WERI-Rb-1 (cell line): ENCODE results near the gene ARID1B.

Source experiments
- DNase-seq: peaks from one replicate; pipeline ENCODE4 v3.0.0-alpha.2; 2020
- H3K27ac ChIP-seq: fragments of 250-450 bp; sonication (Bioruptor Pico); 2 replicates; pipeline ENCODE4 v1.5.1; 2020; ENCODE audit warnings: mild to moderate bottlenecking, moderate library complexity
- H3K27me3 ChIP-seq: fragments of 250-450 bp; sonication (Bioruptor Pico); 2 replicates; pipeline ENCODE4 v1.5.1; 2021; ENCODE audit warnings: mild to moderate bottlenecking, low read depth, moderate library complexity; ENCODE audit not compliant: insufficient read depth, severe bottlenecking
- H3K36me3 ChIP-seq: fragments of 250-450 bp; sonication (Bioruptor Pico); 2 replicates; pipeline ENCODE4 v1.5.1; 2020; ENCODE audit warnings: mild to moderate bottlenecking, moderate library complexity
- H3K4me3 ChIP-seq: 2 replicates; pipeline ENCODE4 v1.5.1; 2011; ENCODE audit warnings: low read depth, mild to moderate bottlenecking, control low read depth, low read length
- H3K9me3 ChIP-seq: fragments of 250-450 bp; sonication (Bioruptor Pico); 2 replicates; pipeline ENCODE4 v1.5.1; 2021; ENCODE audit warnings: mild to moderate bottlenecking, moderate library complexity; ENCODE audit not compliant: severe bottlenecking
- CTCF ChIP-seq: IDR thresholded peaks from 2 replicates; pipeline ENCODE4 v1.5.1; 2011; ENCODE audit warnings: low read depth, mild to moderate bottlenecking, control low read depth, inconsistent platforms, low read length

The ARID1B gene

GRCh38 chr6:157174731-157175130, 397.6 kb downstream of the ARID1B start:
- DNase-seq = no peak
- Histone ChIP-seq H3K4me3 (no peak overlapping the region), H3K27me3 (no peaks in the 10 kb centered on the region), H3K27ac (no peak overlapping the region), H3K9me3 (no peaks in the 10 kb centered on the region), H3K36me3 (peaks cover 5% of the 10 kb centered on the region; the same call in 1 of the 2 replicates)
- no peak for TF ChIP-seq CTCF

- peaks cover 16% of the 10 kb centered on the region for H3K36me3 ChIP-seq
- DNase-seq = no peak
- H3K9me3 ChIP-seq = no peaks in the 10 kb centered on the region
- H3K27me3 ChIP-seq = no peaks in the 10 kb centered on the region
- no peak overlapping the region for H3K4me3 ChIP-seq
- no peak for TF ChIP-seq CTCF
- no peak overlapping the region for H3K27ac ChIP-seq
Observed at GRCh38 chr6:157177731-157178336, 400.7 kb downstream of the ARID1B start.

DNA sequence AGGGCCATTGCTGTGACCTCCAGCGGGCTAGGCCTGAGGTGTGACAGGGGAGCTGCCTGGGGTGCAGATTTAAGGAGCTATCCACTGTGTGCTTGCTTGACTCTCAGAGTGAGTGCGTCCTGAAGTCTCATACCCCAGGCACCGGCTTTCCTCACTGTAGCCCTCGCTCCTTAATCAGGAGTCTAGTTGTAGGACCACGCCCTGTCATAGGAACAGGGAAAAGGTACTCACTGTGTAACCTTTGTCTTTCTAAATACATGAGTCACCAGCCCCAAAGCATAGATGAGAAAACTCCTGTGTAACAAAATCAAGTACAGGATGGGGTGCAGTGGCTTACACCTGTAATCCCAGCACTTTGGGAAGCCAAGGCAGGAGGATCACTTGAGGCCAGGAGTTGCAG, 404.5 kb downstream of the ARID1B start:
- peaks cover 36% of the 10 kb centered on the region for H3K36me3 ChIP-seq
- no peaks in the 10 kb centered on the region for H3K27me3 ChIP-seq
- H3K4me3 ChIP-seq = no peak overlapping the region
- no peak overlapping the region for H3K27ac ChIP-seq
- no peak for DNase-seq
- TF ChIP-seq CTCF = no peak
- no peaks in the 10 kb centered on the region for H3K9me3 ChIP-seq

GRCh38 chr6:157182503-157183264, 405.5 kb downstream of the ARID1B start:
- Histone ChIP-seq H3K36me3 (peaks cover 39% of the 10 kb centered on the region), H3K27me3 (no peaks in the 10 kb centered on the region), H3K27ac (no peak overlapping the region), H3K4me3 (no peak overlapping the region), H3K9me3 (no peaks in the 10 kb centered on the region)
- DNase-seq = no peak
- TF ChIP-seq CTCF = no peak

GRCh38 chr6:157184202-157185015, 407.2 kb downstream of the ARID1B start:
- peak; percentile 93 for TF ChIP-seq CTCF
- peaks cover 49% of the 10 kb centered on the region for H3K36me3 ChIP-seq
- DNase-seq = peak; percentile 74
- no peak overlapping the region for H3K4me3 ChIP-seq
- no peaks in the 10 kb centered on the region for H3K27me3 ChIP-seq
- no peak overlapping the region for H3K27ac ChIP-seq
- no peaks in the 10 kb centered on the region for H3K9me3 ChIP-seq
